OCI-LY1 (cell line): ENCODE results near the gene UNC5A.

Source experiments
- H2AFZ ChIP-seq: fragments of 200-600 bp; sonication (generic), shearing (Covaris generic); 2 replicates; pipeline ENCODE4 v1.6.0; 2014; ENCODE audit warnings: antibody characterized with exemption, mild to moderate bottlenecking, low read length
- H3F3A ChIP-seq: fragments of 200-600 bp; sonication (generic), shearing (Covaris generic); 2 replicates; pipeline ENCODE4 v1.6.0; 2014; ENCODE audit warnings: mild to moderate bottlenecking, antibody characterized with exemption, low read length, moderate library complexity; ENCODE audit not compliant: insufficient read depth
- H3K27ac ChIP-seq: fragments of 200-600 bp; sonication (generic); 2 replicates; pipeline ENCODE4 v1.5.1; 2014; ENCODE audit warnings: low read length, mixed run types, mild to moderate bottlenecking, low read depth; ENCODE audit not compliant: poor library complexity, severe bottlenecking
- H3K27me3 ChIP-seq: fragments of 200-600 bp; sonication (generic); 2 replicates; pipeline ENCODE4 v1.6.0; 2014; ENCODE audit warnings: antibody characterized with exemption, mild to moderate bottlenecking, low read length, moderate library complexity; ENCODE audit not compliant: insufficient read depth
- H3K36me3 ChIP-seq: fragments of 200-600 bp; sonication (generic); 2 replicates; pipeline ENCODE4 v1.6.1; 2014; ENCODE audit warnings: mild to moderate bottlenecking, antibody characterized with exemption, low read length, moderate library complexity, mixed read lengths; ENCODE audit not compliant: insufficient read depth
- H3K4me1 ChIP-seq: fragments of 200-600 bp; sonication (generic); 2 replicates; pipeline ENCODE4 v1.5.1; 2014; ENCODE audit warnings: mild to moderate bottlenecking, low read length, moderate library complexity; ENCODE audit not compliant: insufficient read depth, severe bottlenecking
- H3K4me2 ChIP-seq: fragments of 200-600 bp; sonication (generic), shearing (Covaris generic); 2 replicates; pipeline ENCODE4 v1.6.1; 2014; ENCODE audit warnings: low read length
- H3K4me3 ChIP-seq: fragments of 200-600 bp; sonication (generic); 2 replicates; pipeline ENCODE4 v1.5.1; 2014; ENCODE audit warnings: low read length, low read depth, mild to moderate bottlenecking, mixed read lengths; ENCODE audit not compliant: poor library complexity, severe bottlenecking
- H3K79me2 ChIP-seq: fragments of 200-600 bp; shearing (Covaris generic); 2 replicates; pipeline ENCODE4 v1.6.1; 2016; ENCODE audit warnings: mixed run types, low read length, mixed read lengths; ENCODE audit not compliant: insufficient read depth
- H3K9ac ChIP-seq: fragments of 200-600 bp; sonication (generic), shearing (Covaris generic); 2 replicates; pipeline ENCODE4 v1.6.1; 2014; ENCODE audit warnings: mild to moderate bottlenecking, low read length, mixed read lengths
- H3K9me2 ChIP-seq: fragments of 200-600 bp; sonication (generic), shearing (Covaris generic); 2 replicates; pipeline ENCODE4 v1.6.1; 2014; ENCODE audit warnings: low read depth, mild to moderate bottlenecking, low read length, mixed read lengths
- H3K9me3 ChIP-seq: fragments of 200-600 bp; shearing (Covaris generic); 2 replicates; pipeline ENCODE4 v1.6.1; 2014; ENCODE audit warnings: low read length, mixed read lengths
- H4K20me1 ChIP-seq: fragments of 200-600 bp; sonication (generic), shearing (Covaris generic); 2 replicates; pipeline ENCODE4 v1.6.0; 2016; ENCODE audit warnings: mild to moderate bottlenecking, low read length; ENCODE audit not compliant: insufficient read depth
- CTCF ChIP-seq: fragments of 200-600 bp; sonication (generic), shearing (Covaris generic); IDR thresholded peaks from 2 replicates; pipeline ENCODE4 v1.5.1; 2017; ENCODE audit warnings: mild to moderate bottlenecking, antibody characterized with exemption, low read length, moderate library complexity, mixed read lengths
- EZH2 ChIP-seq: fragments of 200-600 bp; sonication (generic), shearing (Covaris generic); IDR thresholded peaks from 2 replicates; pipeline ENCODE4 v1.8.0; 2017; ENCODE audit warnings: borderline replicate concordance, mixed run types, mild to moderate bottlenecking, antibody characterized with exemption, low read length, moderate library complexity, mixed read lengths

UNC5A gene

GRCh38 chr5:176803943-176804498 lies 6.3 kb upstream of the UNC5A start:
- H4K20me1 ChIP-seq = no peaks in the 10 kb centered on the region
- H3K4me1 ChIP-seq = no peaks in the 10 kb centered on the region
- H3K4me2 ChIP-seq = no peak overlapping the region
- no peaks in the 10 kb centered on the region for H3K9me3 ChIP-seq
- no peaks in the 10 kb centered on the region for H3K9me2 ChIP-seq
- no peaks in the 10 kb centered on the region for H3F3A ChIP-seq
- no peaks in the 10 kb centered on the region for H3K36me3 ChIP-seq
- H3K79me2 ChIP-seq = no peaks in the 10 kb centered on the region
- no peak for TF ChIP-seq CTCF
- TF ChIP-seq EZH2 = no peak
- H2AFZ ChIP-seq = no peak overlapping the region
- H3K27ac ChIP-seq = no peak overlapping the region
- no peak overlapping the region for H3K4me3 ChIP-seq
- no peaks in the 10 kb centered on the region for H3K27me3 ChIP-seq
- no peak overlapping the region for H3K9ac ChIP-seq

- no peaks in the 10 kb centered on the region for H3K79me2 ChIP-seq
- H3K9me2 ChIP-seq = no peaks in the 10 kb centered on the region
- no peaks in the 10 kb centered on the region for H3K9me3 ChIP-seq
- H3K36me3 ChIP-seq = no peaks in the 10 kb centered on the region
- H3F3A ChIP-seq = no peaks in the 10 kb centered on the region
- no peaks in the 10 kb centered on the region for H3K4me1 ChIP-seq
- no peak overlapping the region for H3K4me3 ChIP-seq
- no peak overlapping the region for H3K9ac ChIP-seq
- H4K20me1 ChIP-seq = no peaks in the 10 kb centered on the region
- TF ChIP-seq EZH2 = no peak
- TF ChIP-seq CTCF = no peak
- no peak overlapping the region for H3K27ac ChIP-seq
- no peaks in the 10 kb centered on the region for H3K27me3 ChIP-seq
- H3K4me2 ChIP-seq = no peak overlapping the region
- H2AFZ ChIP-seq = no peak overlapping the region
Measured at GRCh38 chr5:176806137-176806536, 4.2 kb upstream of the UNC5A start.

GRCh38 chr5:176809544-176810080 lies 747 bp upstream of the UNC5A start:
- H3K4me1 ChIP-seq = no peaks in the 10 kb centered on the region
- H3K4me2 ChIP-seq = no peak overlapping the region
- no peak overlapping the region for H3K27ac ChIP-seq
- H4K20me1 ChIP-seq = no peaks in the 10 kb centered on the region
- no peak overlapping the region for H3K4me3 ChIP-seq
- no peaks in the 10 kb centered on the region for H3K36me3 ChIP-seq
- no peaks in the 10 kb centered on the region for H3K9me3 ChIP-seq
- no peaks in the 10 kb centered on the region for H3F3A ChIP-seq
- H3K9ac ChIP-seq = no peak overlapping the region
- no peaks in the 10 kb centered on the region for H3K9me2 ChIP-seq
- H3K27me3 ChIP-seq = 0 out of 2 replicates have a peak, but pooled peaks cover 4% of the 10 kb centered on the region
- no peaks in the 10 kb centered on the region for H3K79me2 ChIP-seq
- TF ChIP-seq CTCF (no peak), EZH2 (no peak)
- H2AFZ ChIP-seq = no peak overlapping the region
